Natural killer cell (primary cell): ENCODE data around the gene OR1B1. TPM values are rescaled to one million over a fixed set of nuclear protein-coding genes. Genes with fewer than 3 reads are reported as not detected.

Source experiments
- ATAC-seq, 3 donors: fragments of 150-1000 bp in 2 of 3; fragments of 200-7000 bp in 1 of 3; cut with Tn5 transposase; 1 replicate in 1 of 3; 2 replicates in 2 of 3; pipeline ENCODE4 v1.10.0; 2021; ENCODE audit warnings: mild to moderate bottlenecking in 2 of 3, moderate library complexity in 2 of 3
- DNase-seq, 2 donors: peaks; one replicate each; pipeline versions ENCODE4 v3.0.0 to v3.0.0-alpha.2; 2013 to 2021; ENCODE audit warnings: mixed read lengths in 1 of 2
- H3K27ac ChIP-seq: one replicate; pipeline ENCODE4 v1.5.1; 2013; ENCODE audit warnings: mild to moderate bottlenecking, low read length
- H3K27me3 ChIP-seq: one replicate; pipeline ENCODE4 v1.6.1; 2013; ENCODE audit warnings: low read length; ENCODE audit not compliant: control insufficient read depth, insufficient read depth
- H3K36me3 ChIP-seq: one replicate; pipeline ENCODE4 v1.6.1; 2013; ENCODE audit warnings: low read length; ENCODE audit not compliant: control insufficient read depth, insufficient read depth
- H3K4me1 ChIP-seq: one replicate; pipeline ENCODE4 v1.6.1; 2013; ENCODE audit warnings: low read length; ENCODE audit not compliant: control insufficient read depth, insufficient read depth
- H3K4me3 ChIP-seq: one replicate; pipeline ENCODE4 v1.5.1; 2013; ENCODE audit warnings: low read length
- H3K9me3 ChIP-seq: one replicate; pipeline ENCODE4 v1.6.1; 2013; ENCODE audit warnings: low read length; ENCODE audit not compliant: control insufficient read depth, insufficient read depth
- H3K27ac Mint-ChIP-seq, 2 donors: one replicate each; pipeline ENCODE4 v1.8.0; 2022; ENCODE audit warnings: mild to moderate bottlenecking in 2 of 2, mixed read lengths in 2 of 2, moderate library complexity in 1 of 2
- H3K27me3 Mint-ChIP-seq, 2 donors: one replicate each; pipeline ENCODE4 v1.8.0; 2022; ENCODE audit warnings: low read depth in 2 of 2, mixed read lengths in 2 of 2
- H3K36me3 Mint-ChIP-seq: one replicate; pipeline ENCODE4 v1.8.0; 2022; ENCODE audit warnings: mixed read lengths
- H3K4me1 Mint-ChIP-seq, 2 donors: one replicate each; pipeline ENCODE4 v1.8.0; 2022; ENCODE audit warnings: mixed read lengths in 2 of 2
- H3K4me3 Mint-ChIP-seq: one replicate; pipeline ENCODE4 v1.8.0; 2022; ENCODE audit warnings: mild to moderate bottlenecking, moderate library complexity, mixed read lengths
- H3K9me3 Mint-ChIP-seq, 2 donors: one replicate each; pipeline ENCODE4 v1.8.0; 2022; ENCODE audit warnings: mixed read lengths in 2 of 2
- WGBS: methylation state at CpG from one replicate; pipeline ENCODE4 v1.1.7; 2013; ENCODE audit warnings: missing lambda C conversion rate; ENCODE audit not compliant: insufficient coverage; 5-methylcytosine and 5-hydroxymethylcytosine counted together
- intact Hi-C: fragments of 100-400 bp; cut with micrococcal nuclease; formaldehyde crosslinking; loops from one replicate; pipeline ENCODE4 v1.14.2; 2022
- total RNA-seq, 4 donors: library from RNA; stranded (reverse); fragments of 120-200 nt in 1 of 4; gene quantifications; one replicate each; pipeline versions ENCODE4 v1.2.3 to v1.2.4, GENCODE V29; 2013 to 2022
- TF ChIP-seq, protein P1 (sequence below): fragments of 200-600 bp; IDR thresholded peaks from one replicate; pipeline ENCODE4 v1.8.0; 2022; ENCODE audit warnings: antibody characterized with exemption

Gene OR1B1
- total RNA-seq, 3 donors from 2014 or later (not counting 1 experiment from before 2014, with no cell fraction given), result 0.75 to 1.1 TPM; not detected in 1

DNA sequence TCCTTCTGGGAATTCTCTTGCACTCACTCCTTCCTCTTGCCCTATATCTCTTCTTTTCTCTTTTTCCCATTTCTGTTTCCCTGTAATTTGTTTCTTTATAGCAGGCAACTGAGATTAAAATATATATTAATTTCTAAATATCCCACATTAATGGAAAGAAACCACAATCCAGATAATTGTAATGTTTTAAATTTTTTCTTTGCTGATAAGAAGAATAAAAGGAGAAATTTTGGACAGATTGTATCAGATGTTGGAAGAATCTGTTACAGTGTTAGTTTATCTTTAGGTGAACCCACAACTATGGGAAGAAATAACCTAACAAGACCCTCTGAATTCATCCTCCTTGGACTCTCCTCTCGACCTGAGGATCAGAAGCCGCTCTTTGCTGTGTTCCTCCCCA, 4.0 kb upstream of the OR1B1 start, which contains the start of gene OR1L1:
Gene OR1L1 (plus strand): TSS at position 301 of the 400 bp plus-strand sequence. CDS start 0 bp downstream, at position 301.
- 62% methylated on average over 2 of the region's 2 CpGs for WGBS
- no peak within 1 kb of the TSS for H3K4me3 Mint-ChIP-seq
- Histone ChIP-seq H3K27ac (no peak within 1 kb of the TSS), H3K4me1 (no peaks in the 10 kb centered on the region), H3K36me3 (no peaks in the 10 kb centered on the region), H3K4me3 (no peak within 1 kb of the TSS), H3K27me3 (no peaks in the 10 kb centered on the region), H3K9me3 (no peaks in the 10 kb centered on the region)
- TF ChIP-seq, protein P1, sequence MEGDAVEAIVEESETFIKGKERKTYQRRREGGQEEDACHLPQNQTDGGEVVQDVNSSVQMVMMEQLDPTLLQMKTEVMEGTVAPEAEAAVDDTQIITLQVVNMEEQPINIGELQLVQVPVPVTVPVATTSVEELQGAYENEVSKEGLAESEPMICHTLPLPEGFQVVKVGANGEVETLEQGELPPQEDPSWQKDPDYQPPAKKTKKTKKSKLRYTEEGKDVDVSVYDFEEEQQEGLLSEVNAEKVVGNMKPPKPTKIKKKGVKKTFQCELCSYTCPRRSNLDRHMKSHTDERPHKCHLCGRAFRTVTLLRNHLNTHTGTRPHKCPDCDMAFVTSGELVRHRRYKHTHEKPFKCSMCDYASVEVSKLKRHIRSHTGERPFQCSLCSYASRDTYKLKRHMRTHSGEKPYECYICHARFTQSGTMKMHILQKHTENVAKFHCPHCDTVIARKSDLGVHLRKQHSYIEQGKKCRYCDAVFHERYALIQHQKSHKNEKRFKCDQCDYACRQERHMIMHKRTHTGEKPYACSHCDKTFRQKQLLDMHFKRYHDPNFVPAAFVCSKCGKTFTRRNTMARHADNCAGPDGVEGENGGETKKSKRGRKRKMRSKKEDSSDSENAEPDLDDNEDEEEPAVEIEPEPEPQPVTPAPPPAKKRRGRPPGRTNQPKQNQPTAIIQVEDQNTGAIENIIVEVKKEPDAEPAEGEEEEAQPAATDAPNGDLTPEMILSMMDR, result no peak
- no peaks in the 10 kb centered on the region for H3K4me1 Mint-ChIP-seq
- H3K27me3 Mint-ChIP-seq, result peaks cover 5 to 23% of the 10 kb centered on the region in 2 donors
- H3K9me3 Mint-ChIP-seq, result peaks cover 2% of the 10 kb centered on the region in 2 donors
- DNase-seq (no peak), ATAC-seq (no peak)
- intact Hi-C loops, result no loop called here
- H3K27ac Mint-ChIP-seq, result no peak within 1 kb of the TSS
- H3K36me3 Mint-ChIP-seq, result no peaks in the 10 kb centered on the region

DNA sequence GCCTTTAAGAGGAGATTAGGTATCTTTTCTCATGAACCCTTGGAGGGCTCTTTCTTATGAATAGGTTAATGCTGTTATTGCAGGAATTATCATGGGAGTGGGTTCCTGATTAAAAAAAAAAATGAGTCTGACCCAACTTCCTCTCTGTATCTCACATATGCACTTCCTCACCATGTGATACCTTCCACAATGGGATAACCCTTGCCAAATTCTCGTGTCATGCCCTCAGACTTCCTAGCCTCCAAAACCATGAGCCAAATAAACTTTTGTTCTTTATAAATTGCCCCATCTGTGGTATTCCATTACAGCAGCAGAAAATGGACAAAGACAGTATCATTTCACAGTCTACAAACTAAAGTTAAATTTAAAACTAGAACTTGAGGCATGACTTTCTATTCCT, 1.0 kb downstream of the OR1B1 start:
- Histone ChIP-seq H3K9me3 (no peaks in the 10 kb centered on the region), H3K27me3 (no peaks in the 10 kb centered on the region), H3K36me3 (no peaks in the 10 kb centered on the region), H3K27ac (no peak overlapping the region), H3K4me1 (no peaks in the 10 kb centered on the region), H3K4me3 (no peak overlapping the region)
- H3K4me1 Mint-ChIP-seq, result no peaks in the 10 kb centered on the region
- H3K27me3 Mint-ChIP-seq, result peaks cover 5 to 7% of the 10 kb centered on the region in 2 donors
- 60% methylated on average over 1 of the region's 1 CpG for WGBS
- no peak overlapping the region for H3K27ac Mint-ChIP-seq
- no peaks in the 10 kb centered on the region for H3K36me3 Mint-ChIP-seq
- DNase-seq (no peak), ATAC-seq (no peak)
- intact Hi-C loops, result no loop called here
- no peaks in the 10 kb centered on the region for H3K9me3 Mint-ChIP-seq
- no peak overlapping the region for H3K4me3 Mint-ChIP-seq
- TF ChIP-seq, protein P1, result no peak

DNA sequence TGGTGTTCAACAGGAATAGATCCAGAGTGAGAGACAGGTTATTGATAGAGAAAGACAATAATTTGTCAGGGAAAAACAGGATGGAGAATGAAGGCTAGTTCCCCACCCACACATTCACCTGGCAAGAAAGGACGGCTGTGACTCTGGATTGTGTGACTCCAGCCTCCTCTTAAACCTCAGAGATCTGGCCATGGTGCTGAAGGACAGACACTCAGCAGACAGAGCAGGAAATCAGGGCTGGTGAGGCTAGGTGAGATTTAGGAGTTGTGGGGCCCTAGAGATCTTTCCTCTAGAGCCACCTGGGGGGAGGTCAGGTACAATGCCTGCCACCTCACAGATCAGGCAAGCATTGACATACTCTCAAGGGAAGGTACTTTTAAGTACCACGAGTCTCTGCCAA, 15.2 kb downstream of the OR1B1 start:
- 90% methylated on average over 1 of the region's 2 CpGs for WGBS
- TF ChIP-seq, protein P1, result no peak
- intact Hi-C loops, result no loop called here

DNA sequence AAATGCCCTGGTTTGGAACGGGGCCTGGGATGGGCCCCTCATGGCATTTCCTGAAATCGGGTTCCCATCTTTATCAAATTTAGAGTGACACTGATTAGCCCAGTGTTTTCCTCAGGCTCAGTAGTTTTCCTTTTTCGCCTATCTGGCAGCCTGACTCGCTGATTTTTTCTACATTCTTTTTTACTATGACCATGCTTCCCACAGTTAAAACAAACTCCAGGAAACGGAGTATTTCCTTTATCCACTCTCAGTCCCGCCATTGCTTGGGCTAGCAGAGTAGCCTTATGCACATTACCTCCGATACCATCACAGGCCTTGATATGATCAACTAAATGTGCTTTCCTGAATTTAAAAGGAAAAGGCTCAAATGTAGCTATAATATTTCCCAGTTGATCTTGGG, 37.4 kb downstream of the OR1B1 start:
- Mint-ChIP-seq H3K36me3 (no peaks in the 10 kb centered on the region), H3K27me3 (peaks cover 2 to 25% of the 10 kb centered on the region in 2 donors), H3K9me3 (no peaks in the 10 kb centered on the region), H3K27ac (no peak overlapping the region), H3K4me1 (no peaks in the 10 kb centered on the region), H3K4me3 (no peak overlapping the region)
- no peak for ATAC-seq
- 65% methylated on average over 7 of the region's 7 CpGs for WGBS
- no peak overlapping the region for H3K27ac ChIP-seq
- DNase-seq, result no peak
- intact Hi-C loops, result no loop called here
- no peak overlapping the region for H3K4me3 ChIP-seq
- no peaks in the 10 kb centered on the region for H3K27me3 ChIP-seq
- H3K36me3 ChIP-seq, result no peaks in the 10 kb centered on the region
- no peaks in the 10 kb centered on the region for H3K9me3 ChIP-seq
- TF ChIP-seq, protein P1, result no peak
- no peaks in the 10 kb centered on the region for H3K4me1 ChIP-seq

More for the DNA sequence above, 15.2 kb downstream of the OR1B1 start:
- Mint-ChIP-seq H3K27ac (no peak overlapping the region), H3K4me1 (no peaks in the 10 kb centered on the region), H3K4me3 (no peak overlapping the region), H3K27me3 (peaks cover 0 to 14% of the 10 kb centered on the region in 2 donors), H3K9me3 (peaks cover 8 to 18% of the 10 kb centered on the region in 2 donors), H3K36me3 (peaks cover 7% of the 10 kb centered on the region)
- DNase-seq (no peak), ATAC-seq (no peak)
- no peaks in the 10 kb centered on the region for H3K4me1 ChIP-seq
- no peaks in the 10 kb centered on the region for H3K36me3 ChIP-seq
- H3K27ac ChIP-seq, result no peak overlapping the region
- H3K9me3 ChIP-seq, result peaks cover 9% of the 10 kb centered on the region
- no peaks in the 10 kb centered on the region for H3K27me3 ChIP-seq
- H3K4me3 ChIP-seq, result no peak overlapping the region
